HG03575 (cell line): ENCODE results near the gene GRK2.

Source experiments
- ATAC-seq: cut with Tn5 transposase; IDR thresholded peaks from one replicate; pipeline ENCODE4 v1.9.1; 2021; ENCODE audit not compliant: unreplicated experiment, insufficient number of reproducible peaks, low FRiP score; ENCODE audit errors: extremely low read depth

Gene GRK2

GRCh38 chr11:67322049-67322448 is 55.8 kb downstream of the GRK2 start:
- no peak for ATAC-seq

- no peak for ATAC-seq
These were observed 57.3 kb downstream of the GRK2 start for GRCh38 chr11:67323526-67323925.

- no peak for ATAC-seq
These were observed 65.9 kb downstream of the GRK2 start for GRCh38 chr11:67332081-67332691.
